ENCODE measurements around the gene ACE. TPM values are rescaled to one million over a fixed set of nuclear protein-coding genes. Genes with fewer than 3 reads are reported as not detected.

The ACE gene
- total RNA-seq, 1 donor from 2014 or later: 25.7 TPM

- no peak for DNase-seq (ENCODE audit: low read depth in 2 of 2)
Observed at GRCh38 chr17:63490858-63491400, 14.1 kb downstream of the ACE start.

GRCh38 chr17:63491413-63491812 lies 14.6 kb downstream of the ACE start:
- no peak for DNase-seq (ENCODE audit: low read depth in 2 of 2)

GRCh38 chr17:63491977-63492618 lies 15.2 kb downstream of the ACE start:
- no peak for DNase-seq (ENCODE audit: low read depth in 2 of 2)

GRCh38 chr17:63492940-63493339 lies 16.1 kb downstream of the ACE start:
- DNase-seq (ENCODE audit: low read depth in 2 of 2): no peak

- DNase-seq (ENCODE audit: low read depth in 2 of 2): no peak
Observed at GRCh38 chr17:63493411-63493810, 16.6 kb downstream of the ACE start.

- no peak for DNase-seq (ENCODE audit: low read depth in 2 of 2)
Observed at GRCh38 chr17:63494300-63494928, 17.6 kb downstream of the ACE start.

GRCh38 chr17:63495491-63495890 lies 18.6 kb downstream of the ACE start:
- DNase-seq (ENCODE audit: low read depth in 2 of 2): no peak

GRCh38 chr17:63496177-63496576 lies 19.3 kb downstream of the ACE start:
- DNase-seq (ENCODE audit: low read depth in 2 of 2): no peak

- no peak for DNase-seq (ENCODE audit: low read depth in 2 of 2)
Observed at GRCh38 chr17:63496663-63497400, 20.0 kb downstream of the ACE start.

- peak in 1 of 2 donors; percentile 30 for DNase-seq (ENCODE audit: low read depth in 2 of 2)
Observed at GRCh38 chr17:63497708-63498483, 21.0 kb downstream of the ACE start.

- no peak for DNase-seq (ENCODE audit: low read depth in 2 of 2)
Observed at GRCh38 chr17:63498626-63499195, 21.9 kb downstream of the ACE start.

GRCh38 chr17:63500543-63501390 lies 23.9 kb downstream of the ACE start:
- DNase-seq (ENCODE audit: low read depth in 2 of 2): no peak

- no peak for DNase-seq (ENCODE audit: low read depth in 2 of 2)
Observed at GRCh38 chr17:63503341-63503705, 26.5 kb downstream of the ACE start.

GRCh38 chr17:63504261-63504660 lies 27.4 kb downstream of the ACE start:
- DNase-seq (ENCODE audit: low read depth in 2 of 2): no peak

GRCh38 chr17:63505341-63505740 lies 28.5 kb downstream of the ACE start:
- DNase-seq (ENCODE audit: low read depth in 2 of 2): no peak

GRCh38 chr17:63506627-63507026 lies 29.8 kb downstream of the ACE start:
- no peak for DNase-seq (ENCODE audit: low read depth in 2 of 2)

GRCh38 chr17:63511331-63511730 lies 34.5 kb downstream of the ACE start:
- no peak for DNase-seq (ENCODE audit: low read depth in 2 of 2)

- DNase-seq (ENCODE audit: low read depth in 2 of 2): no peak
Observed at GRCh38 chr17:63512388-63512787, 35.5 kb downstream of the ACE start.

- no peak for DNase-seq (ENCODE audit: low read depth in 2 of 2)
Observed at GRCh38 chr17:63512896-63513644, 36.2 kb downstream of the ACE start.

- DNase-seq (ENCODE audit: low read depth in 2 of 2): no peak
Observed at GRCh38 chr17:63514477-63514876, 37.6 kb downstream of the ACE start.

All from dermis microvascular lymphatic vessel endothelial cell (primary cell).